Karpas-422 (cell line): Measurements from ENCODE around the gene RPIA. TPM values are rescaled to one million over a fixed set of nuclear protein-coding genes. Genes with fewer than 3 reads are reported as not detected.
"Not testable (repeated sequence)": the region's sequence is repeated elsewhere in the genome, so short reads cannot be mapped to it uniquely, and the experiment has no call there.

Source experiments
- DNase-seq: peaks from one replicate; pipeline ENCODE4 v3.0.0-alpha.2; 2015
- H2AFZ ChIP-seq: fragments of 200-600 bp; sonication (generic); 2 replicates; pipeline ENCODE4 v1.6.1; 2014; ENCODE audit warnings: antibody characterized with exemption, low read length, mixed read lengths
- H3K27ac ChIP-seq: fragments of 200-600 bp; sonication (generic); 2 replicates; pipeline ENCODE4 v1.5.1; 2014; ENCODE audit warnings: mild to moderate bottlenecking, low read length, moderate library complexity
- H3K27me3 ChIP-seq: fragments of 200-600 bp; sonication (generic); 2 replicates; pipeline ENCODE4 v1.6.1; 2014; ENCODE audit warnings: low read length, mixed read lengths
- H3K36me3 ChIP-seq: fragments of 200-600 bp; sonication (generic); 2 replicates; pipeline ENCODE4 v1.6.1; 2014; ENCODE audit warnings: low read length, mixed read lengths; ENCODE audit not compliant: insufficient read depth
- H3K4me1 ChIP-seq: fragments of 200-600 bp; sonication (generic); 2 replicates; pipeline ENCODE4 v1.6.1; 2014; ENCODE audit warnings: mild to moderate bottlenecking, low read length, mixed read lengths
- H3K4me2 ChIP-seq: fragments of 200-600 bp; sonication (generic); 2 replicates; pipeline ENCODE4 v1.6.1; 2014; ENCODE audit warnings: low read length, low read depth, mild to moderate bottlenecking; ENCODE audit not compliant: poor library complexity, severe bottlenecking
- H3K4me3 ChIP-seq: fragments of 200-600 bp; sonication (generic); 2 replicates; pipeline ENCODE4 v1.5.1; 2014; ENCODE audit warnings: mild to moderate bottlenecking, antibody characterized with exemption, low read length, mixed read lengths
- H3K79me2 ChIP-seq: fragments of 200-600 bp; sonication (generic); 2 replicates; pipeline ENCODE4 v1.6.1; 2014; ENCODE audit warnings: mild to moderate bottlenecking, low read length, mixed read lengths
- H3K9ac ChIP-seq: fragments of 200-600 bp; sonication (generic); 2 replicates; pipeline ENCODE4 v1.6.0; 2014; ENCODE audit warnings: low read length
- H3K9me2 ChIP-seq: fragments of 200-600 bp; sonication (generic), shearing (Covaris generic); replicated peaks from 2 replicates; pipeline ENCODE4 v1.6.0; 2014; ENCODE audit warnings: mild to moderate bottlenecking, low read length, moderate library complexity; ENCODE audit not compliant: insufficient read depth
- H3K9me3 ChIP-seq: fragments of 300-700, 200-600 bp; sonication (generic); 2 replicates; pipeline ENCODE4 v1.6.1; 2014; ENCODE audit warnings: low read length, mixed read lengths
- H4K20me1 ChIP-seq: fragments of 200-600 bp; sonication (generic); 2 replicates; pipeline ENCODE4 v1.6.1; 2014; ENCODE audit warnings: mild to moderate bottlenecking, antibody characterized with exemption, low read length, low read depth; ENCODE audit not compliant: insufficient read depth
- total RNA-seq: library from RNA; depleted of rRNA; stranded (reverse); fragments of >200 nt; shearing (Covaris generic); gene quantifications from 2 replicates; pipeline ENCODE4 v1.2.3, GENCODE V29; 2014; ENCODE audit warnings: low replicate concordance

The RPIA gene
- total RNA-seq, 1 experiment from 2014 or later = 36.4 TPM

- Histone ChIP-seq H3K9me2 (no peaks in the 10 kb centered on the region), H2AFZ (no peak overlapping the region), H3K4me1 (peaks cover 36% of the 10 kb centered on the region), H3K27me3 (no peaks in the 10 kb centered on the region), H3K9me3 (0 out of 2 replicates have a peak, but pooled peaks cover 3% of the 10 kb centered on the region), H3K4me2 (no peak overlapping the region), H4K20me1 (no peaks in the 10 kb centered on the region), H3K36me3 (peaks cover 16% of the 10 kb centered on the region), H3K9ac (no peak overlapping the region), H3K4me3 (no peak overlapping the region), H3K79me2 (no peaks in the 10 kb centered on the region), H3K27ac (no peak overlapping the region)
- DNase-seq = no peak
Measured at GRCh38 chr2:88757025-88757424, 65.6 kb downstream of the RPIA start.

GRCh38 chr2:88758702-88759101 lies 67.2 kb downstream of the RPIA start:
- H3K9me3 ChIP-seq, H3K79me2 ChIP-seq, DNase-seq, H3K27me3 ChIP-seq, H3K4me3 ChIP-seq, H3K9ac ChIP-seq, H3K4me2 ChIP-seq, H4K20me1 ChIP-seq, H3K27ac ChIP-seq, H2AFZ ChIP-seq, H3K9me2 ChIP-seq: not testable (repeated sequence)
- Histone ChIP-seq H3K4me1 (peaks cover 19% of the 10 kb centered on the region), H3K36me3 (peaks cover 12% of the 10 kb centered on the region; the same call in 1 of the 2 replicates)

- no peak overlapping the region for H3K4me2 ChIP-seq
- DNase-seq = no peak
- H3K9me2 ChIP-seq = no peaks in the 10 kb centered on the region
- peak overlapping the region; percentile 9; the same call in 1 of the 2 replicates for H3K27ac ChIP-seq
- no peaks in the 10 kb centered on the region for H4K20me1 ChIP-seq
- no peaks in the 10 kb centered on the region for H3K4me1 ChIP-seq
- H3K79me2 ChIP-seq = no peaks in the 10 kb centered on the region
- no peaks in the 10 kb centered on the region for H3K27me3 ChIP-seq
- H3K4me3 ChIP-seq = no peak overlapping the region
- no peak overlapping the region for H3K9ac ChIP-seq
- H2AFZ ChIP-seq = no peak overlapping the region
- H3K9me3 ChIP-seq = 0 out of 2 replicates have a peak, but pooled peaks cover 3% of the 10 kb centered on the region
- peaks cover 9% of the 10 kb centered on the region; the same call in 1 of the 2 replicates for H3K36me3 ChIP-seq
Measured at GRCh38 chr2:88760819-88761598, 69.5 kb downstream of the RPIA start.

DNA sequence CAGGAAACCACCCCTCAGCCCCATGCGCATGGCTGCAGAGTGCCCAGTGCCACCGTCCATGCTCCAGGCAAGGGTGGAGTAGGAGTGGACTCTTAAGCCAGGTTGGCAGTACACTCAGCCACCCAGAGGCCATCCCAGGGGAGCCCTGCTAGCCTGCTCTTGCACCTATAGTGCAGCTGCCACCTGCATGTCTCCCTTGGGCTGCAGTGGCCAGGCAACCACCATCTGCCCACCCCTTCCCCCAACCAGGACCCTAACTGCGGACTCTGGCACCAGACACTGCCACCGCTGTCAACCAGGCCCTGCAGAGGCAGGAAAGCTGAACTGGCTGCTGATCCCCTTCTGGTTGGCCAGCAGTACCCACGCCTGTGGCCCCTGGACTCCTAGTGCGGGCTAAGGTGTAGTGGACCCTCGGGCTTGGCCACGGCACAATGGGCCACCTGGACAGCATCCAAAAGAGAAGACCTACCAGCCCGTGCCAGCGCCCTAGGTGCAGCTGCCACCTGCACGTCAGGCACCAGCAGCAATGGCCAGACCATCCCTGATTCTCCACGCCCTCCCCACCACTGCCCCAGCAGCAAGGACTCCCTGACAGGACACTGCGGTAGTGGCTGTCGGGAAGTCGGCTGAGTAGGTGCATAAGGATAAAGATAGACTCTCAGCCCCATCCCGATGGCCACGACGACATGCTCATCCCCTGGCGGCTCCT lies 72.8 kb downstream of the RPIA start:
- DNase-seq = no peak
- H3K9me3 ChIP-seq = no peaks in the 10 kb centered on the region
- H3K4me3 ChIP-seq = no peak overlapping the region
- no peaks in the 10 kb centered on the region for H3K36me3 ChIP-seq
- H3K4me2 ChIP-seq = no peak overlapping the region
- no peaks in the 10 kb centered on the region for H3K9me2 ChIP-seq
- no peaks in the 10 kb centered on the region for H3K27me3 ChIP-seq
- H3K9ac ChIP-seq = no peak overlapping the region
- no peaks in the 10 kb centered on the region for H3K79me2 ChIP-seq
- H3K4me1 ChIP-seq = no peaks in the 10 kb centered on the region
- H2AFZ ChIP-seq = no peak overlapping the region
- H3K27ac ChIP-seq = no peak overlapping the region
- no peaks in the 10 kb centered on the region for H4K20me1 ChIP-seq

DNA sequence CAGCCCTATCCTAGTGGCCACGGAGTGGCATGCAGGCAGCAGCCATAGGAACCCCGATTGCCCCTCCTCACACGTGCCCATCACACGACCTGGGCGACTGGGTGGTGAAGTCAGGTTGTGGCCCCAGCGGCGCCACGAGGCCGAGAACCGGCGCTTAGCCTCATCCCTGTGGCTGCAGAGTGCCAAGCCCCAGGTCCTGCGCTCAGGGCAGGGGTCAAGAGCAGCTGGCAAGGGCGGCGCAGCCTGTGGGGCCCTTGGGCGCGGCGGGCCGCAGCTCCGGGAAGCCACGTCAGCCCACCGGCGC lies 73.3 kb downstream of the RPIA start:
- Histone ChIP-seq H2AFZ (no peak overlapping the region), H3K36me3 (no peaks in the 10 kb centered on the region)
- no peak for DNase-seq

DNA sequence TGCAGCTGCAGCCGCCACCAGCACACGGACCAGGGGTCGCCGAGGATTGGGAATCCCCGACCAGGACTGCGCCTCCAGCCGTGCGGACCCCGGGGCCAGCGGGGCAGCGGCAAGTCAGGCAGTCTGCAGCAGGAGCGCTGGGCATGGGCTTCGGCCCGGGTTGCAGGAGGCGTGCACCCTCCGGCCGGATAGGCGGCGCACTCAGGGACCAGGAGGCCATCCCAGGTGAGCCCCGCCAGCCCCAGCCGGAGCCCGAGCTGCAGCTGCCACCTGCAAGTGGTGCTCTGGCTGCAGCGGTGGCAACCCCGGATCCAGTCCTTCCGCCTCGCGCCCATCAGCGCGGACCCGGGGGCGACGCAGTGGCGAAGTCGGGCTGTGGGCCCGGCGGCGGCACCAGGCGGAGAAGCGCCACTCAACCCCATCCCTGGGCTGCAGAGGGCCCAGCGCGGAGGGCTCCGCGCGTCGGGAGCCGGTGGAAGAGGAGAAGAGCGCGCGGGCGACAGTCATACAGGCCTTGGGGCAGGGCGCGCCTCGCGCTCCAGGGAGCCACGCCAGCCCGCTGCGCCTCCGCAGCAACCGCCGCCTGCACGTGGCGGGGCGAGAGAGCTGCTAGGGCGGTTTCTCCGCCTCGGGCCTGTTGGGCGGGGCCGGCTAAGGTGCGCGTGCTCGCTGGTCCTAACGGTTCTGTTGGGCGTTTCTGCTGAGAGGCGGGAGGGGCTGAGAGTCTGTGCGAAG lies 73.8 kb downstream of the RPIA start:
- Histone ChIP-seq H3K79me2 (no peaks in the 10 kb centered on the region), H3K4me2 (no peak overlapping the region), H4K20me1 (no peaks in the 10 kb centered on the region), H3K9ac (no peak overlapping the region), H3K27me3 (no peaks in the 10 kb centered on the region), H3K4me3 (no peak overlapping the region), H3K4me1 (no peaks in the 10 kb centered on the region), H2AFZ (no peak overlapping the region), H3K9me2 (no peaks in the 10 kb centered on the region), H3K36me3 (no peaks in the 10 kb centered on the region), H3K27ac (no peak overlapping the region), H3K9me3 (no peaks in the 10 kb centered on the region)
- DNase-seq = no peak

More for the DNA sequence above, 73.3 kb downstream of the RPIA start:
- Histone ChIP-seq H3K9me2 (no peaks in the 10 kb centered on the region), H3K9ac (no peak overlapping the region), H4K20me1 (no peaks in the 10 kb centered on the region), H3K9me3 (no peaks in the 10 kb centered on the region), H3K4me1 (no peaks in the 10 kb centered on the region), H3K27ac (no peak overlapping the region), H3K27me3 (no peaks in the 10 kb centered on the region), H3K79me2 (no peaks in the 10 kb centered on the region), H3K4me3 (no peak overlapping the region), H3K4me2 (no peak overlapping the region)

GRCh38 chr2:88765889-88766481 lies 74.5 kb downstream of the RPIA start:
- H3K27me3 ChIP-seq, H3K79me2 ChIP-seq, H2AFZ ChIP-seq, H3K4me2 ChIP-seq, H3K36me3 ChIP-seq, H3K9me3 ChIP-seq, H3K4me1 ChIP-seq, H4K20me1 ChIP-seq, H3K9ac ChIP-seq, H3K4me3 ChIP-seq, H3K27ac ChIP-seq, DNase-seq, H3K9me2 ChIP-seq: not testable (repeated sequence)

- DNase-seq = no peak
- H3K9ac ChIP-seq = no peak overlapping the region
- H3K4me3 ChIP-seq = no peak overlapping the region
- H3K36me3 ChIP-seq = no peaks in the 10 kb centered on the region
- no peaks in the 10 kb centered on the region for H3K79me2 ChIP-seq
- peaks cover 5% of the 10 kb centered on the region; the same call in 1 of the 2 replicates for H3K9me3 ChIP-seq
- H2AFZ ChIP-seq = no peak overlapping the region
- H3K4me1 ChIP-seq = no peaks in the 10 kb centered on the region
- H4K20me1 ChIP-seq = no peaks in the 10 kb centered on the region
- no peak overlapping the region for H3K27ac ChIP-seq
- no peak overlapping the region for H3K4me2 ChIP-seq
- H3K9me2 ChIP-seq = no peaks in the 10 kb centered on the region
- H3K27me3 ChIP-seq = no peaks in the 10 kb centered on the region
Measured at GRCh38 chr2:88770016-88770415, 78.5 kb downstream of the RPIA start.
